Measurements from ENCODE around the gene TTC34. TPM values are rescaled to one million over a fixed set of nuclear protein-coding genes. Genes with fewer than 3 reads are reported as not detected.

TTC34 gene
- total and polyA plus RNA-seq, 7 donors: under 0.01 to 0.83 (median 0.56) TPM; not detected in 1

DNA sequence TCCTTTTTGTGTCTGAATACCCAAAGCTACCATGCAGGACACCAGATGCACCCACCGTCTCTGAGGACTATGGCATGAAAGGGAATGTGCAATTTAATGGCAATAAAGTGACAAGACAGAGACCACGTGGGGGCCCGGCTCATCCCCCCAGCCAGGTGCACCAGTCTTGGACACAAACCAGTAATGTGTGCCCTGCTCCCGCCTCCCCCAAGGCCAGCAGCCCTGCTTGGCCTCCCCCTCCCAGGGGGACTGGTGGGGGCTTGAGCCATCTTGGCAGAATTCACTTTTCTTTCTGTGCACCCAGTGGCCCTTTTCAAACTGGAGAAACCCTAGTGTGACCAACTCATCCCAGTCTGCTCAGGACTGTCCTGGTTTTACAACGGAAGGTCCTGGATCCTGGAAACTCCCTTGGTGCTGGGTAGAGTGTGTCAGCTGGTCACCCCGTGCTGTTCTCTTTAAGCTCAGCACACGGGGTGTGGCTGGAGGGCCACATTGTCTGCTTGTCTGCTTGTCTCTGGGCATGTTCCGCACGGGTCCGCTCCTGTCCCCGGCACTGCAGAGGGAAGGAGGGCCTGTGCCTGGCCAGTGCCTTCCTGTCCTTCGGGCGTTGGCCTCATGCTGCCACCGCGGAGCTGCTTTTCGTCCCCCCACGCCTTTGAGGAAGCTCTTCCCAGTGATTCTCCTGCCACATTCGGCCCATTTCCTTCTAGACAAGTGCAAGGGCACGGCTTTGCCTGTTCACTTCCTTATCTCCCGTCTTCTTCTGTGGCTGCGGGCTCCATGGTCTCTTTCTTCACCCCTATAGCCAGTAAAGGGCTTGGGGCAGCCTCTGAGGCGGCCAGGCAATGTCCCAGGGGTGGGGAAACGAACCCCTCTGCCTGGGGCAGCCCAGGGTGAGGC, 45.8 kb upstream of the TTC34 start:
- TF ChIP-seq EP300 (IDR thresholded peaks at IDR 0.05): no peak
- TF ChIP-seq POLR2AphosphoS5 (IDR thresholded peaks at IDR 0.05): no peak
- TF ChIP-seq, protein P1, sequence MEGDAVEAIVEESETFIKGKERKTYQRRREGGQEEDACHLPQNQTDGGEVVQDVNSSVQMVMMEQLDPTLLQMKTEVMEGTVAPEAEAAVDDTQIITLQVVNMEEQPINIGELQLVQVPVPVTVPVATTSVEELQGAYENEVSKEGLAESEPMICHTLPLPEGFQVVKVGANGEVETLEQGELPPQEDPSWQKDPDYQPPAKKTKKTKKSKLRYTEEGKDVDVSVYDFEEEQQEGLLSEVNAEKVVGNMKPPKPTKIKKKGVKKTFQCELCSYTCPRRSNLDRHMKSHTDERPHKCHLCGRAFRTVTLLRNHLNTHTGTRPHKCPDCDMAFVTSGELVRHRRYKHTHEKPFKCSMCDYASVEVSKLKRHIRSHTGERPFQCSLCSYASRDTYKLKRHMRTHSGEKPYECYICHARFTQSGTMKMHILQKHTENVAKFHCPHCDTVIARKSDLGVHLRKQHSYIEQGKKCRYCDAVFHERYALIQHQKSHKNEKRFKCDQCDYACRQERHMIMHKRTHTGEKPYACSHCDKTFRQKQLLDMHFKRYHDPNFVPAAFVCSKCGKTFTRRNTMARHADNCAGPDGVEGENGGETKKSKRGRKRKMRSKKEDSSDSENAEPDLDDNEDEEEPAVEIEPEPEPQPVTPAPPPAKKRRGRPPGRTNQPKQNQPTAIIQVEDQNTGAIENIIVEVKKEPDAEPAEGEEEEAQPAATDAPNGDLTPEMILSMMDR (IDR thresholded peaks at IDR 0.05): no peak
- no peak for TF ChIP-seq POLR2A (IDR thresholded peaks at IDR 0.05)
- H3K36me3 ChIP-seq: no peaks in the 10 kb centered on the region
- 22 to 57% methylated on average over 23 of the region's 23 CpGs for WGBS, 2 donors
- DNase-seq: no peak
- H3K27ac ChIP-seq: no peak overlapping the region
- no peaks in the 10 kb centered on the region for H3K4me1 ChIP-seq
- peaks cover 0 to 10% (median 0%) of the 10 kb centered on the region in 4 donors for H3K9me3 ChIP-seq
- intact Hi-C loops (cut with DNase I): no loop called here
- peaks cover 0 to 34% (median 6%) of the 10 kb centered on the region in 3 donors for H3K27me3 ChIP-seq
- no peak overlapping the region for H3K4me3 ChIP-seq

DNA sequence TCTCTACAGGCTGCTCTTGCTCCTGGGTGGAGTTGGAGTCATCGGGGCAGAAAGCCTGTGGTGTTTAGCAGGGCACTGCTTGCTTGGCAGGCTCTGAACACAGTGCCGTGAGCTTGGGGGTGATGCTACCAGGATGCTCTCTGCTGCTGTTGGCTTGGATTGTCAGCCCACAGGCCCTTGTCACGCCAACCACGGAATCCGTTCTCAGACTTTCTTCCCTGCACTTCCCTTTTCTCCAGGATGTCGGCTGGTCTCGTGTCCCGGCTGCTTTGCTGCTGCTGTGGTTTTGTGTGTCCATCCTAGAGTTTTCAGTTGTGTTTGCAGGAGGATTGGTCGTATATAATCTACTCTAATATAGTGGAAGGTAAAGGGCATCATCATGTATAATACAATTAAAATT, 44.4 kb upstream of the TTC34 start:
- intact Hi-C loops (cut with DNase I): no loop called here
- H3K4me1 ChIP-seq: no peaks in the 10 kb centered on the region
- TF ChIP-seq, protein P1 (IDR thresholded peaks at IDR 0.05): no peak
- no peak for TF ChIP-seq POLR2AphosphoS5 (IDR thresholded peaks at IDR 0.05)
- TF ChIP-seq EP300 (IDR thresholded peaks at IDR 0.05): no peak
- TF ChIP-seq POLR2A (IDR thresholded peaks at IDR 0.05): no peak
- no peak for DNase-seq
- WGBS, 2 donors: 47 to 85% methylated on average over 9 of the region's 9 CpGs
- H3K9me3 ChIP-seq: peaks cover 0 to 10% (median 0%) of the 10 kb centered on the region in 4 donors
- H3K4me3 ChIP-seq: no peak overlapping the region
- H3K36me3 ChIP-seq: no peaks in the 10 kb centered on the region
- H3K27ac ChIP-seq: no peak overlapping the region
- H3K27me3 ChIP-seq: peaks cover 0 to 34% (median 6%) of the 10 kb centered on the region in 3 donors

DNA sequence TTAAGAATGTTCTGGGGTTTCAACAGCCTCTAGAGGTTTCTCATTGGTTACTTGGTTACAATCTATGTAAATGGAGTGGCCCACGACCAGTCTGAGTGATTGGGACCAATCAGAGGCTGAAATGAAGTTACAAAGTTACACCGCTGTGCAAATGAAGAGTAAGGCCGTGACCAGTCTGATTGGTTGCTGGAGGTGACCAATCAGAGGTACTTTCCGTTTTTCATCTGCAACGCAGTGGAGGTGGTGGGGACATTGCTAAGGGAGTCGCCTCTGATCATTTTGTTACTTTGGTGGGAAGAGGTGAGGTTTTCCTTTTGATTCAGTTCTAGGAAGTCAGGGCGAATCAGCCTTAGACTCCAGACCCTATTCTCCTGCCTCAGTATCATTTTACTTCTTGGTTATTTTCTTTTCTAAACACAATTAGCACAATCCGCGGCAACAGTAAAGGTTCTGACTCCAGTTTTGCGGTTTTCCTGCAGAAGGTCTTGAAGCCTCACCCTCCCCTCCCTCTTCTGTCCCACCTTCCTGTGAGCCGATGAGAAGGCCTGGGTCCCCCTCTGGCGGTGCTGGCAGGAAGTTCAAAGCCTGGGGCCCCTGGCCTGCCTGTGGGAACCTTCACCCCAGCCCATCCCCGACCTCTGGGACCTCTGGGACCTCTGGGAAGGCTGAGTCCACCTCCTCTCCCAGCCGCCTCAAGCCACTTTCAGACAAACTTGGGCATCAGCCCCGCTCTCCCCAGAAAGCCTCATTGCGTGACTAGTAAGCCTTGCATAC, 38.7 kb upstream of the TTC34 start:
- Histone ChIP-seq H3K27me3 (peaks cover 0 to 9% (median 0%) of the 10 kb centered on the region in 3 donors), H3K27ac (no peak overlapping the region), H3K36me3 (no peaks in the 10 kb centered on the region), H3K9me3 (peaks cover 0 to 10% (median 0%) of the 10 kb centered on the region in 4 donors), H3K4me1 (no peaks in the 10 kb centered on the region), H3K4me3 (no peak overlapping the region)
- no peak for DNase-seq
- WGBS, 2 donors: 37 to 66% methylated on average over 16 of the region's 16 CpGs
- intact Hi-C loops (cut with DNase I): no loop called here
- TF ChIP-seq POLR2AphosphoS5 (IDR thresholded peaks at IDR 0.05) (no peak), POLR2A (IDR thresholded peaks at IDR 0.05) (no peak), EP300 (IDR thresholded peaks at IDR 0.05) (no peak)
- TF ChIP-seq, protein P1 (IDR thresholded peaks at IDR 0.05): no peak

DNA sequence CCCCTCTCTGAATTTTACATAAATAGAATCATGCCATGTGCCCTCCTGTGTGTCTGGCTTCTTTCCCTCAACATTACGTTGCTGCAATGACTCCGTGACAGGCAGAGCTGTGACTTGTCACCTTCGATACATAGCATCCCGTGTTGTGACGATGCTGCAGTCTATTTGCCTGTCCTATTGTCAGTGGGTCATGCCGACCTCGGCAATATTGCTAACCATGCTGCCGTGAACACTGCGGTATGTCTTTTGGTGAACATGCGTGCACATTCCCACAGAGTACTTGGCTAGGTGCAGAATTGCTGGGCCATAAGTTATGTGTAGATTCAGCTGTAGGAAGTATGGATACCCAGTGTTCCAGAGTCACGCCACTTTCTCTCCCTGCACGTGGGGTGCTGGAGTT, 36.3 kb upstream of the TTC34 start:
- Histone ChIP-seq H3K4me3 (no peak overlapping the region), H3K4me1 (no peaks in the 10 kb centered on the region), H3K9me3 (no peaks in the 10 kb centered on the region), H3K36me3 (no peaks in the 10 kb centered on the region), H3K27me3 (peaks cover 0 to 20% (median 0%) of the 10 kb centered on the region in 3 donors), H3K27ac (no peak overlapping the region)
- WGBS, 2 donors: 88% methylated on average over 12 of the region's 12 CpGs
- TF ChIP-seq POLR2A (IDR thresholded peaks at IDR 0.05) (no peak), POLR2AphosphoS5 (IDR thresholded peaks at IDR 0.05) (no peak), EP300 (IDR thresholded peaks at IDR 0.05) (no peak)
- TF ChIP-seq, protein P1 (IDR thresholded peaks at IDR 0.05): no peak
- intact Hi-C loops (cut with DNase I): no loop called here
- no peak for DNase-seq

Data from sigmoid colon (tissue), 7 donors.